ENCODE results near the gene UBE2G1.

DNA sequence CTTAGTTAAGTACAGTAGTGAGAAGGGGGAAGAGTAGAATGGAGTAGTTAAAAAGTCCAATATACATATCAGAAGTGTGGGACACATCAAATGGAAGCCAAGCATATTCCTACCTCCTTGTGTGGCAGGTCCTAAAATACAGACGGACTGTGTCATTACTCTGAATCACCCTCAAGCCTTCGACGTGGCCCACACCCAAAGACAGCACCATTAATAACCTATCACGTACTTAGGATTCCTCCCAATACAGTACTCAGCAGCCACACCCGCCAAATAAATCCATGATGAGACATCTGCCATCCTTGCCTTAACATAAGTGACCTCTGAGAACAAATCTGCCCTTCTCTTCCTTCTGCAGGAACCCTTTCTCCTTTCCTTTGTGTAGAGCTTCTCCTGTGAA lies 38.9 kb downstream of the UBE2G1 start:
- TF ChIP-seq, protein P1, sequence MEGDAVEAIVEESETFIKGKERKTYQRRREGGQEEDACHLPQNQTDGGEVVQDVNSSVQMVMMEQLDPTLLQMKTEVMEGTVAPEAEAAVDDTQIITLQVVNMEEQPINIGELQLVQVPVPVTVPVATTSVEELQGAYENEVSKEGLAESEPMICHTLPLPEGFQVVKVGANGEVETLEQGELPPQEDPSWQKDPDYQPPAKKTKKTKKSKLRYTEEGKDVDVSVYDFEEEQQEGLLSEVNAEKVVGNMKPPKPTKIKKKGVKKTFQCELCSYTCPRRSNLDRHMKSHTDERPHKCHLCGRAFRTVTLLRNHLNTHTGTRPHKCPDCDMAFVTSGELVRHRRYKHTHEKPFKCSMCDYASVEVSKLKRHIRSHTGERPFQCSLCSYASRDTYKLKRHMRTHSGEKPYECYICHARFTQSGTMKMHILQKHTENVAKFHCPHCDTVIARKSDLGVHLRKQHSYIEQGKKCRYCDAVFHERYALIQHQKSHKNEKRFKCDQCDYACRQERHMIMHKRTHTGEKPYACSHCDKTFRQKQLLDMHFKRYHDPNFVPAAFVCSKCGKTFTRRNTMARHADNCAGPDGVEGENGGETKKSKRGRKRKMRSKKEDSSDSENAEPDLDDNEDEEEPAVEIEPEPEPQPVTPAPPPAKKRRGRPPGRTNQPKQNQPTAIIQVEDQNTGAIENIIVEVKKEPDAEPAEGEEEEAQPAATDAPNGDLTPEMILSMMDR (optimal IDR thresholded peaks at IDR 0.05 in 1 of 3, IDR thresholded peaks at IDR 0.05 in 1 of 3, conservative IDR thresholded peaks at IDR 0.05 in 1 of 3; ENCODE audit: extremely low read depth in 1 of 3, insufficient read depth in 2 of 3, low read length in 3 of 3) = no peak
- TF ChIP-seq EZH2 (IDR thresholded peaks at IDR 0.05; ENCODE audit: low read length) = no peak
